ENCODE data around the gene PAFAH2.

- TF ChIP-seq CTCF (IDR thresholded peaks at IDR 0.05) (no peak), POLR2A (IDR thresholded peaks at IDR 0.05) (no peak), POLR2AphosphoS5 (IDR thresholded peaks at IDR 0.05; ENCODE audit: insufficient read depth in 1 of 2, low read depth in 1 of 2) (no peak)
These were observed 47.9 kb upstream of the PAFAH2 start, which contains the start of gene SLC30A2 for GRCh38 chr1:26045722-26046245.
